Measurements from ENCODE around the gene YIPF2.
"Not testable (repeated sequence)": the region's sequence is repeated elsewhere in the genome, so short reads cannot be mapped to it uniquely, and the experiment has no call there.

Gene YIPF2

DNA sequence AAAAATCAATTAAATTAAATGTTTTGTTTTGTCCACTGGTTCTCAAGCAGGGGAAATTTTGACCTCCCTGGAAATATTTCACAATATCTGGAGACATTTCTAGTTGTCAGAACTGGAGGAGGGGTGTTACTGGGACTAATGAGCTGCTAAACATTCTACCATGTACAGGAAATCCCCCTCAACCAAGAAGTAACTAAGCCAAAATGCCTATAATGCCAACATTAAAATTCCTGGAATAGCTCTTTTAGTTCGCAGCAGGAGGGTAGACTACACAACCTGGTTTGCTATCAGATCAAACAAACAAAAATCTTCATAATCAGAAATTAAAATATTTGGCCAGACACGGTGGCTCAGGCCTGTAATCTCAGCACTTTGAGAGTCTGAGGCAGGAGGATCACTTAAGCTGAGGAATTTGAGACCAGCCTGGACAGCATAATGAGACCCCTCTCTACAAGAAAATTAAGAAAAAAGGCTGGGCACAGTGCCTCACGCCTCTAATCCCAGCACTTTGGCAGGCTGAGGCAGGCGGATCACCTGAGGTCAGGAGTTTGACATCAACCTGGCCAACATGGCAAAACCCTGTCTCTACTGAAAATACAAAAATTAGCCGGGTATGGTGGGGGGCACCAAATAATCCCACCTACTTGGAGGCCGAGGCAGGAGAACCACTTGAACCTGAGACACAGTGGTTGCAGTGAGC, 18.7 kb upstream of the YIPF2 start:
- Histone ChIP-seq H3K4me1 (ENCODE audit: low read length) (peaks cover 19% of the 10 kb centered on the region), H4K20me1 (ENCODE audit: insufficient read depth, low read length) (no peaks in the 10 kb centered on the region), H3K36me3 (replicated peaks; ENCODE audit: low read depth, low read length) (no peaks in the 10 kb centered on the region), H2AFZ (ENCODE audit: low read depth, low read length) (no peak overlapping the region), H3K4me2 (ENCODE audit: low read length) (no peak overlapping the region), H3K79me2 (ENCODE audit: low read length) (no peaks in the 10 kb centered on the region), H3K27me3 (ENCODE audit: low read depth, low read length) (no peaks in the 10 kb centered on the region), H3K4me3 (ENCODE audit: low read length) (no peak overlapping the region), H3K9ac (ENCODE audit: low read length) (no peak overlapping the region), H3K9me3 (ENCODE audit: insufficient read depth, low read length) (no peaks in the 10 kb centered on the region), H3K27ac (ENCODE audit: low read length) (no peak overlapping the region)
- TF ChIP-seq EZH2phosphoT487 (IDR thresholded peaks at IDR 0.05; ENCODE audit: low read depth) = no peak

DNA sequence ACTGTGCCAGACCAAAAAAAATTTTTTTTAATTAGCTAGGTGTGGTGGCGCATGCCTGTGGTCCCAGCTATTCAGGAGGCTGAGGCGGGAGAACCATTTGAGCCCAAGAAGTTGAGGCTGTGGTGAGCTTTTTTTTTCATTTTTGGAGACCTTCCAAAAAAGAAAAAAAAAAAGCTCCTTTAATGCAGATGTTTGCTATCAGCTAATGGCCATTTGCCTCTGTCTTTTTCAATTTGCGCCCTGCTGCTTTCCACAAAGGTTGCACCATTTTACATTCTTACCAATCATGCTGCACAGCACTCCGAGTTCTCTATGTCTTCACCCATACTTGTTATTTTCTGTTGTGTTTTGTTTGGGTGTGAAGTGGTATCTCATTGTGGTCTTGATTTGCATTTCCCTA, 16.8 kb upstream of the YIPF2 start:
- Histone ChIP-seq H3K27me3 (ENCODE audit: low read depth, low read length) (no peaks in the 10 kb centered on the region), H3K4me1 (ENCODE audit: low read length) (peaks cover 18% of the 10 kb centered on the region), H4K20me1 (ENCODE audit: insufficient read depth, low read length) (no peaks in the 10 kb centered on the region), H2AFZ (ENCODE audit: low read depth, low read length) (no peak overlapping the region), H3K9ac (ENCODE audit: low read length) (no peak overlapping the region), H3K9me3 (ENCODE audit: insufficient read depth, low read length) (no peaks in the 10 kb centered on the region), H3K27ac (ENCODE audit: low read length) (no peak overlapping the region), H3K4me3 (ENCODE audit: low read length) (no peak overlapping the region), H3K79me2 (ENCODE audit: low read length) (no peaks in the 10 kb centered on the region), H3K36me3 (replicated peaks; ENCODE audit: low read depth, low read length) (no peaks in the 10 kb centered on the region), H3K4me2 (ENCODE audit: low read length) (no peak overlapping the region)
- no peak for TF ChIP-seq EZH2phosphoT487 (IDR thresholded peaks at IDR 0.05; ENCODE audit: low read depth)
- TF ChIP-seq, protein P1, sequence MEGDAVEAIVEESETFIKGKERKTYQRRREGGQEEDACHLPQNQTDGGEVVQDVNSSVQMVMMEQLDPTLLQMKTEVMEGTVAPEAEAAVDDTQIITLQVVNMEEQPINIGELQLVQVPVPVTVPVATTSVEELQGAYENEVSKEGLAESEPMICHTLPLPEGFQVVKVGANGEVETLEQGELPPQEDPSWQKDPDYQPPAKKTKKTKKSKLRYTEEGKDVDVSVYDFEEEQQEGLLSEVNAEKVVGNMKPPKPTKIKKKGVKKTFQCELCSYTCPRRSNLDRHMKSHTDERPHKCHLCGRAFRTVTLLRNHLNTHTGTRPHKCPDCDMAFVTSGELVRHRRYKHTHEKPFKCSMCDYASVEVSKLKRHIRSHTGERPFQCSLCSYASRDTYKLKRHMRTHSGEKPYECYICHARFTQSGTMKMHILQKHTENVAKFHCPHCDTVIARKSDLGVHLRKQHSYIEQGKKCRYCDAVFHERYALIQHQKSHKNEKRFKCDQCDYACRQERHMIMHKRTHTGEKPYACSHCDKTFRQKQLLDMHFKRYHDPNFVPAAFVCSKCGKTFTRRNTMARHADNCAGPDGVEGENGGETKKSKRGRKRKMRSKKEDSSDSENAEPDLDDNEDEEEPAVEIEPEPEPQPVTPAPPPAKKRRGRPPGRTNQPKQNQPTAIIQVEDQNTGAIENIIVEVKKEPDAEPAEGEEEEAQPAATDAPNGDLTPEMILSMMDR (IDR thresholded peaks at IDR 0.05; ENCODE audit: low read depth, low read length) = no peak

DNA sequence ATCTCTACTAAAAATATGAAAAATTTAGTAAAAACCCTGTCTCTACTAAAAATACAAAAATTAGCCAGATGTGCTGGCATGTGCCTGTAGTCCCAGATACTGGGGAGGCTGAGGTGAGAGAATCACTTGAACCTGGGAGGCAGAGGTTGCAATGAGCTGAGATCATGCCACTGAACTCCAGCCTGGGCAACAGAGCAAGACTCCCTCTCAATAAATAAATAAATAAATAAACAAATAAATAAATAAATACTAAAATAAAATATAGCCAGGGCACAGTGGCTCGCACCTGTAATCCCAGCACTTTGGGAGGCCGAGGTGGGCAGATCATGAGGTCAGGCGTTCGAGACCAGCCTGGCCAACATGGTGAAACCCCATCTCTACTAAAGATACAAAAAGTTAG, 15.0 kb upstream of the YIPF2 start:
- H3K9me3 ChIP-seq (ENCODE audit: insufficient read depth, low read length); H3K79me2 ChIP-seq (ENCODE audit: low read length); H3K4me2 ChIP-seq (ENCODE audit: low read length); H4K20me1 ChIP-seq (ENCODE audit: insufficient read depth, low read length); H3K36me3 ChIP-seq (replicated peaks; ENCODE audit: low read depth, low read length); H3K9ac ChIP-seq (ENCODE audit: low read length); H3K27me3 ChIP-seq (ENCODE audit: low read depth, low read length); H3K4me3 ChIP-seq (ENCODE audit: low read length); H2AFZ ChIP-seq (ENCODE audit: low read depth, low read length); H3K27ac ChIP-seq (ENCODE audit: low read length): not testable (repeated sequence)
- peaks cover 18% of the 10 kb centered on the region for H3K4me1 ChIP-seq (ENCODE audit: low read length)

GRCh38 chr19:10941649-10942048, 13.2 kb upstream of the YIPF2 start:
- not testable (repeated sequence) for H3K4me3 ChIP-seq (ENCODE audit: low read length); H3K27me3 ChIP-seq (ENCODE audit: low read depth, low read length); H3K9me3 ChIP-seq (ENCODE audit: insufficient read depth, low read length); H2AFZ ChIP-seq (ENCODE audit: low read depth, low read length); H3K36me3 ChIP-seq (replicated peaks; ENCODE audit: low read depth, low read length); H3K4me2 ChIP-seq (ENCODE audit: low read length); H3K27ac ChIP-seq (ENCODE audit: low read length); H3K79me2 ChIP-seq (ENCODE audit: low read length); H4K20me1 ChIP-seq (ENCODE audit: insufficient read depth, low read length); H3K9ac ChIP-seq (ENCODE audit: low read length)
- H3K4me1 ChIP-seq (ENCODE audit: low read length) = peaks cover 19% of the 10 kb centered on the region

- Histone ChIP-seq H3K4me2 (ENCODE audit: low read length) (0 out of 2 replicates have a peak overlapping the region, but pooled peaks have one; percentile 10), H4K20me1 (ENCODE audit: insufficient read depth, low read length) (no peaks in the 10 kb centered on the region), H3K9ac (ENCODE audit: low read length) (no peak overlapping the region), H3K79me2 (ENCODE audit: low read length) (peaks cover 5% of the 10 kb centered on the region; the same call in 1 of the 2 replicates), H3K27me3 (ENCODE audit: low read depth, low read length) (no peaks in the 10 kb centered on the region), H3K4me3 (ENCODE audit: low read length) (no peak overlapping the region), H3K27ac (ENCODE audit: low read length) (no peak overlapping the region), H3K36me3 (replicated peaks; ENCODE audit: low read depth, low read length) (no peaks in the 10 kb centered on the region), H2AFZ (ENCODE audit: low read depth, low read length) (no peak overlapping the region), H3K4me1 (ENCODE audit: low read length) (peaks cover 8% of the 10 kb centered on the region), H3K9me3 (ENCODE audit: insufficient read depth, low read length) (no peaks in the 10 kb centered on the region)
- TF ChIP-seq, protein P1 (IDR thresholded peaks at IDR 0.05; ENCODE audit: low read depth, low read length) = peak; percentile 68
- no peak for TF ChIP-seq EZH2phosphoT487 (IDR thresholded peaks at IDR 0.05; ENCODE audit: low read depth)
These were observed 8.2 kb upstream of the YIPF2 start for GRCh38 chr19:10936661-10937084.

Measured in OCI-LY3 (cell line).